ENCODE measurements around the gene NDST3. TPM values are rescaled to one million over a fixed set of nuclear protein-coding genes. Genes with fewer than 3 reads are reported as not detected.

Gene NDST3
- total RNA-seq, 1 donor from 2014 or later, result not detected

DNA sequence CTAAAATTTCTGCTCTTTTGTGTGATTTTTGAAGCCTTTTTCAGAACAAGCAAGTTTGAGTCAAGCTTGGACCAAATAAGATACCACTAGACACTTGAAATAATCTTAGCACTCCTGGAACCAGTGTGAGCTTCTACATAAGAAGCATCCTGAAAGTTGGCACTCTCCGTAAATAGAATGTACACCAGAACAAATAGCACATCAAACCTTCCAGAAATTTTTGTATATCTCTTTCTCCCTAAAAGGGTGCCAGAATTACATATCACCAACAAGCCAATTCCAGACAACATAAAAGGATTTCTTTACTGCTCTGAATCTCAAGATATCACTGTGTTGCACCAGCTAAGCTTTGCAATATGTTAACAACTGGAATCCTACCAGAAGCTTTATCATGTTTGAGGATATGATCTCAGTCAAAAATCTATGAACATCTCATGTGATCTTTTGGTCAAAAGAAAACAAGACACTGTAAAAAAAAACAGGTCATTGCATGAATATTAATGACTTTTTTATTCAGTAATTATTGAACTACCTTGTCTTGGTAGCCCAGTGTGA, 201.4 kb downstream of the NDST3 start:
- POLR2A ChIA-PET, result no interaction called here
- CTCF ChIA-PET, result interaction anchor here (1.0 kb wide), 1 partner anchor 8 kb away, joined by 3 read pairs; no protein-coding TSS in a partner anchor
- TF ChIP-seq, protein P1, sequence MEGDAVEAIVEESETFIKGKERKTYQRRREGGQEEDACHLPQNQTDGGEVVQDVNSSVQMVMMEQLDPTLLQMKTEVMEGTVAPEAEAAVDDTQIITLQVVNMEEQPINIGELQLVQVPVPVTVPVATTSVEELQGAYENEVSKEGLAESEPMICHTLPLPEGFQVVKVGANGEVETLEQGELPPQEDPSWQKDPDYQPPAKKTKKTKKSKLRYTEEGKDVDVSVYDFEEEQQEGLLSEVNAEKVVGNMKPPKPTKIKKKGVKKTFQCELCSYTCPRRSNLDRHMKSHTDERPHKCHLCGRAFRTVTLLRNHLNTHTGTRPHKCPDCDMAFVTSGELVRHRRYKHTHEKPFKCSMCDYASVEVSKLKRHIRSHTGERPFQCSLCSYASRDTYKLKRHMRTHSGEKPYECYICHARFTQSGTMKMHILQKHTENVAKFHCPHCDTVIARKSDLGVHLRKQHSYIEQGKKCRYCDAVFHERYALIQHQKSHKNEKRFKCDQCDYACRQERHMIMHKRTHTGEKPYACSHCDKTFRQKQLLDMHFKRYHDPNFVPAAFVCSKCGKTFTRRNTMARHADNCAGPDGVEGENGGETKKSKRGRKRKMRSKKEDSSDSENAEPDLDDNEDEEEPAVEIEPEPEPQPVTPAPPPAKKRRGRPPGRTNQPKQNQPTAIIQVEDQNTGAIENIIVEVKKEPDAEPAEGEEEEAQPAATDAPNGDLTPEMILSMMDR (IDR thresholded peaks at IDR 0.05), result no peak
- peaks cover 6% of the 10 kb centered on the region for H3K27me3 Mint-ChIP-seq
- intact Hi-C loops (cut with micrococcal nuclease), result no loop called here
- ATAC-seq (ENCODE audit: low read depth) (no peak), DNase-seq (no peak)
- H3K4me1 Mint-ChIP-seq, result no peaks in the 10 kb centered on the region
- H3K36me3 Mint-ChIP-seq (ENCODE audit: low read depth), result no peaks in the 10 kb centered on the region
- no peak overlapping the region for H3K27ac Mint-ChIP-seq
- no peaks in the 10 kb centered on the region for H3K9me3 Mint-ChIP-seq
- no peak overlapping the region for H3K4me3 Mint-ChIP-seq

DNA sequence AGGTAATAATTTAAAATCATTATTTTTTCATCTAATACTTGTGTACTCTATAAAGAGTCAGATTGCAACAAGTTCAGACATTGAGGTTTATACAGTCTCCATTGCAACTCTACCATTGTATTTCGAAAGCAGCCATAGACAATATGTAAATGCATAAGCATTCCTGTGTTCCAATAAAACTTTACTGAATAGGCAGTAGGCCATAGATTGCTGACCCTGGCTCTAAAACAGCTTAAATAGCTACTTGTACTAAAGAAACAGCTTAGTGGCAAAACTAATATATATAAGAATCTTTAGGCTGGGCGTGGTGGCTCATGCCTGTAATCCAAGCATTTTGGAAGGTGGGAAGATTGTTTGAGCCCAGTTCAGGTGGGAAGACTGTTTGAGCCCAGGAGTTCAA, 203.2 kb downstream of the NDST3 start:
- POLR2A ChIA-PET, result no interaction called here

DNA sequence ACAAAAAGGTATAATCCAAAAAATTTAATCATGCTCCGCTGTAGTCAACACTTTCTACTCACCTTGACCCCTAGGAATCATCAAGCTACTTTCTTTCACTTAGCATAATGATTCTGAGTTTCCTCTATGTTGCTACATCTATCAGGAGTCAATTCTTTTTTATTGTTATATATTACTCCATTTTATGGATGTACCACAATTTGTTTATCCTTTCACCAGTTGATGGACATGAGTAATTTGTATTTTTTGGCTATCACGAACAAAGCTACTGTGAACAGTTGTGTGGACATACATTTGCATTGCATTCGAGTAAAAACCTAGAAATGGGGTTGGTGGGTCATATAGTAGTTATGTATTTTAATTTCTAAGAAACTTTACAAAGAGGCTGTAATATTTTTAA, 215.6 kb downstream of the NDST3 start:
- intact Hi-C loops (cut with micrococcal nuclease), result no loop called here
- TF ChIP-seq, protein P1 (IDR thresholded peaks at IDR 0.05), result no peak
- Mint-ChIP-seq H3K4me1 (no peaks in the 10 kb centered on the region), H3K9me3 (no peaks in the 10 kb centered on the region), H3K4me3 (no peak overlapping the region), H3K27ac (no peak overlapping the region), H3K27me3 (no peaks in the 10 kb centered on the region), H3K36me3 (ENCODE audit: low read depth) (no peaks in the 10 kb centered on the region)
- ATAC-seq (ENCODE audit: low read depth) (no peak), DNase-seq (no peak)
- ChIA-PET CTCF (no interaction called here), POLR2A (no interaction called here)

More for the DNA sequence above, 203.2 kb downstream of the NDST3 start:
- no peak overlapping the region for H3K27ac Mint-ChIP-seq
- H3K4me1 Mint-ChIP-seq, result no peaks in the 10 kb centered on the region
- H3K36me3 Mint-ChIP-seq (ENCODE audit: low read depth), result no peaks in the 10 kb centered on the region
- TF ChIP-seq, protein P1 (IDR thresholded peaks at IDR 0.05), result no peak
- H3K27me3 Mint-ChIP-seq, result peaks cover 6% of the 10 kb centered on the region
- no peak overlapping the region for H3K4me3 Mint-ChIP-seq
- intact Hi-C loops (cut with micrococcal nuclease), result no loop called here
- CTCF ChIA-PET, result no interaction called here
- H3K9me3 Mint-ChIP-seq, result no peaks in the 10 kb centered on the region
- ATAC-seq (ENCODE audit: low read depth) (no peak), DNase-seq (no peak)

DNA sequence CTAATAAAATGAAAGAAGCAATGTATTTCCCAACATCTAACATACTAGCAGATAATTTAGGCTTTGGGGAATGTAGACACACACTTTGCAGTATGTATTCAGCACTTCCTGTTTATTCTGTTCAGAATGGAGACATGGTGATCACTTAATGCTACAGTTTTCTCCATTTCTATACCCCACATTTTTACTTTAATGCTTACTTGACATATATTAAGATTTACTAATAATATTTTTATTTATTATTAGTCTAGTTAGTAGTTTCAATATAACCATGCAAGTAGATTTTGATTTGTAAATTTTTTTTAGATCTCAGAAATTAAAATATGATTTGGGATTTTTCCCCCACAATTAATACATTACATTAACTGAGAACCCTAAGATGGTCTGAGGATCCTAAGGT, 220.1 kb downstream of the NDST3 start:
- Mint-ChIP-seq H3K36me3 (ENCODE audit: low read depth) (no peaks in the 10 kb centered on the region), H3K4me3 (no peak overlapping the region), H3K27ac (no peak overlapping the region), H3K4me1 (no peaks in the 10 kb centered on the region), H3K9me3 (no peaks in the 10 kb centered on the region), H3K27me3 (peaks cover 5% of the 10 kb centered on the region)
- ChIA-PET POLR2A (no interaction called here), CTCF (no interaction called here)
- ATAC-seq (ENCODE audit: low read depth), result no peak
- TF ChIP-seq, protein P1 (IDR thresholded peaks at IDR 0.05), result no peak
- intact Hi-C loops (cut with micrococcal nuclease), result no loop called here
- no peak for DNase-seq

DNA sequence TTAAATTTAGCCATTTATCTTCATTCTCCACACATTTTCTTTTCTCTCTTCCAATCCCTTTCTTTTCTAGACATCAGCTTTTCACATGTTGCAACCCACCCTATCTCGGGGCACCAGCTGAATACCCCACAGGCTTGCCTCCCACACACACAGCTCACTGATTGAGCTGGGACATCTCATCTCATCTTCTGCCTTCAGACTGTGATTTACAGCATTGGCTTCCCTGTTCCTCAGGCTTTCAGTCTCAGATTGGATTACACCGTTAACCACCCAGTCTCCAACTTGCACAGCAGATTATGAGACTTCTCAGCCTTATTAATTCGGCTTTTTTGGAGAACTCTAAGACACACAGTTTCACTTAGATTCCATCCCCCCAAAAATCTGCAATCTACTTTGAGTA, 224.8 kb downstream of the NDST3 start:
- POLR2A ChIA-PET, result no interaction called here
- TF ChIP-seq, protein P1 (IDR thresholded peaks at IDR 0.05), result no peak
- H3K4me3 Mint-ChIP-seq, result no peak overlapping the region

More for the DNA sequence above, 224.8 kb downstream of the NDST3 start:
- CTCF ChIA-PET, result no interaction called here
- Mint-ChIP-seq H3K27me3 (peaks cover 22% of the 10 kb centered on the region), H3K9me3 (no peaks in the 10 kb centered on the region), H3K27ac (no peak overlapping the region), H3K4me1 (no peaks in the 10 kb centered on the region), H3K36me3 (ENCODE audit: low read depth) (no peaks in the 10 kb centered on the region)
- ATAC-seq (ENCODE audit: low read depth), result no peak
- DNase-seq, result no peak
- intact Hi-C loops (cut with micrococcal nuclease), result no loop called here

Data from activated B cell treated with CpG ODN at 0.5 μM for 24 hours (primary cell).